ENCODE data around the gene SMLR1.
"Not testable (repeated sequence)": the region's sequence is repeated elsewhere in the genome, so short reads cannot be mapped to it uniquely, and the experiment has no call there.

SMLR1 gene

GRCh38 chr6:130794738-130795137, 32.5 kb upstream of the SMLR1 start:
- no peaks in the 10 kb centered on the region for H3K79me2 ChIP-seq (ENCODE audit: control insufficient read depth, insufficient read depth, low read length, unreplicated experiment)
- no peak overlapping the region for H3K4me3 ChIP-seq (ENCODE audit: low read depth, low read length)
- H3K4me1 ChIP-seq (ENCODE audit: control insufficient read depth, insufficient read depth, low read length, unreplicated experiment) = peaks cover 9% of the 10 kb centered on the region
- no peaks in the 10 kb centered on the region for H3K27me3 ChIP-seq (ENCODE audit: insufficient read depth, low read length)
- no peak overlapping the region for H3K27ac ChIP-seq (ENCODE audit: low read depth, low read length)
- no peaks in the 10 kb centered on the region for H3K36me3 ChIP-seq (ENCODE audit: insufficient read depth, low read length)
- no peak overlapping the region for H2AFZ ChIP-seq (ENCODE audit: low read length, unreplicated experiment)

- Histone ChIP-seq H2AFZ (ENCODE audit: low read length, unreplicated experiment) (no peak overlapping the region), H3K4me3 (ENCODE audit: low read depth, low read length) (no peak overlapping the region), H3K27ac (ENCODE audit: low read depth, low read length) (no peak overlapping the region)
Observed at GRCh38 chr6:130796313-130796905, 30.8 kb upstream of the SMLR1 start.

GRCh38 chr6:130797061-130797460, 30.1 kb upstream of the SMLR1 start:
- no peaks in the 10 kb centered on the region for H3K79me2 ChIP-seq (ENCODE audit: control insufficient read depth, insufficient read depth, low read length, unreplicated experiment)
- no peak overlapping the region for H2AFZ ChIP-seq (ENCODE audit: low read length, unreplicated experiment)
- H3K4me3 ChIP-seq (ENCODE audit: low read depth, low read length) = no peak overlapping the region
- H3K36me3 ChIP-seq (ENCODE audit: insufficient read depth, low read length) = no peaks in the 10 kb centered on the region
- no peak overlapping the region for H3K27ac ChIP-seq (ENCODE audit: low read depth, low read length)
- H3K4me1 ChIP-seq (ENCODE audit: control insufficient read depth, insufficient read depth, low read length, unreplicated experiment) = peaks cover 9% of the 10 kb centered on the region
- H3K27me3 ChIP-seq (ENCODE audit: insufficient read depth, low read length) = no peaks in the 10 kb centered on the region

More at GRCh38 chr6:130796313-130796905, 30.8 kb upstream of the SMLR1 start:
- peaks cover 9% of the 10 kb centered on the region for H3K4me1 ChIP-seq (ENCODE audit: control insufficient read depth, insufficient read depth, low read length, unreplicated experiment)
- no peaks in the 10 kb centered on the region for H3K79me2 ChIP-seq (ENCODE audit: control insufficient read depth, insufficient read depth, low read length, unreplicated experiment)
- no peaks in the 10 kb centered on the region for H3K36me3 ChIP-seq (ENCODE audit: insufficient read depth, low read length)
- no peaks in the 10 kb centered on the region for H3K27me3 ChIP-seq (ENCODE audit: insufficient read depth, low read length)

GRCh38 chr6:130801368-130801767, 25.8 kb upstream of the SMLR1 start:
- not testable (repeated sequence) for H3K27ac ChIP-seq (ENCODE audit: low read depth, low read length); H3K36me3 ChIP-seq (ENCODE audit: insufficient read depth, low read length); H3K27me3 ChIP-seq (ENCODE audit: insufficient read depth, low read length); H2AFZ ChIP-seq (ENCODE audit: low read length, unreplicated experiment); H3K4me3 ChIP-seq (ENCODE audit: low read depth, low read length); H3K4me1 ChIP-seq (ENCODE audit: control insufficient read depth, insufficient read depth, low read length, unreplicated experiment); H3K79me2 ChIP-seq (ENCODE audit: control insufficient read depth, insufficient read depth, low read length, unreplicated experiment)

GRCh38 chr6:130810307-130811030, 16.7 kb upstream of the SMLR1 start:
- H2AFZ ChIP-seq (ENCODE audit: low read length, unreplicated experiment) = no peak overlapping the region
- no peak overlapping the region for H3K27ac ChIP-seq (ENCODE audit: low read depth, low read length)
- no peak overlapping the region for H3K4me3 ChIP-seq (ENCODE audit: low read depth, low read length)
- no peaks in the 10 kb centered on the region for H3K27me3 ChIP-seq (ENCODE audit: insufficient read depth, low read length)
- H3K4me1 ChIP-seq (ENCODE audit: control insufficient read depth, insufficient read depth, low read length, unreplicated experiment) = no peaks in the 10 kb centered on the region
- H3K36me3 ChIP-seq (ENCODE audit: insufficient read depth, low read length) = no peaks in the 10 kb centered on the region
- H3K79me2 ChIP-seq (ENCODE audit: control insufficient read depth, insufficient read depth, low read length, unreplicated experiment) = no peaks in the 10 kb centered on the region

GRCh38 chr6:130811932-130812331, 15.3 kb upstream of the SMLR1 start:
- no peak overlapping the region for H3K4me3 ChIP-seq (ENCODE audit: low read depth, low read length)
- no peak overlapping the region for H3K27ac ChIP-seq (ENCODE audit: low read depth, low read length)
- no peaks in the 10 kb centered on the region for H3K4me1 ChIP-seq (ENCODE audit: control insufficient read depth, insufficient read depth, low read length, unreplicated experiment)
- H3K27me3 ChIP-seq (ENCODE audit: insufficient read depth, low read length) = no peaks in the 10 kb centered on the region
- H2AFZ ChIP-seq (ENCODE audit: low read length, unreplicated experiment) = no peak overlapping the region
- no peaks in the 10 kb centered on the region for H3K36me3 ChIP-seq (ENCODE audit: insufficient read depth, low read length)
- H3K79me2 ChIP-seq (ENCODE audit: control insufficient read depth, insufficient read depth, low read length, unreplicated experiment) = no peaks in the 10 kb centered on the region

- Histone ChIP-seq H3K4me3 (ENCODE audit: low read depth, low read length) (no peak overlapping the region), H3K27ac (ENCODE audit: low read depth, low read length) (no peak overlapping the region), H2AFZ (ENCODE audit: low read length, unreplicated experiment) (no peak overlapping the region)
Observed at GRCh38 chr6:130814506-130814905, 12.7 kb upstream of the SMLR1 start.

GRCh38 chr6:130815200-130816071, 11.8 kb upstream of the SMLR1 start:
- Histone ChIP-seq H3K79me2 (ENCODE audit: control insufficient read depth, insufficient read depth, low read length, unreplicated experiment) (no peaks in the 10 kb centered on the region), H2AFZ (ENCODE audit: low read length, unreplicated experiment) (no peak overlapping the region), H3K27me3 (ENCODE audit: insufficient read depth, low read length) (no peaks in the 10 kb centered on the region), H3K4me1 (ENCODE audit: control insufficient read depth, insufficient read depth, low read length, unreplicated experiment) (no peaks in the 10 kb centered on the region), H3K4me3 (ENCODE audit: low read depth, low read length) (no peak overlapping the region), H3K36me3 (ENCODE audit: insufficient read depth, low read length) (no peaks in the 10 kb centered on the region), H3K27ac (ENCODE audit: low read depth, low read length) (no peak overlapping the region)

More at GRCh38 chr6:130814506-130814905, 12.7 kb upstream of the SMLR1 start:
- Histone ChIP-seq H3K27me3 (ENCODE audit: insufficient read depth, low read length) (no peaks in the 10 kb centered on the region), H3K4me1 (ENCODE audit: control insufficient read depth, insufficient read depth, low read length, unreplicated experiment) (no peaks in the 10 kb centered on the region), H3K36me3 (ENCODE audit: insufficient read depth, low read length) (no peaks in the 10 kb centered on the region), H3K79me2 (ENCODE audit: control insufficient read depth, insufficient read depth, low read length, unreplicated experiment) (no peaks in the 10 kb centered on the region)

- Histone ChIP-seq H3K4me3 (ENCODE audit: low read depth, low read length) (no peak overlapping the region), H2AFZ (ENCODE audit: low read length, unreplicated experiment) (no peak overlapping the region), H3K27me3 (ENCODE audit: insufficient read depth, low read length) (no peaks in the 10 kb centered on the region), H3K4me1 (ENCODE audit: control insufficient read depth, insufficient read depth, low read length, unreplicated experiment) (no peaks in the 10 kb centered on the region), H3K27ac (ENCODE audit: low read depth, low read length) (no peak overlapping the region), H3K79me2 (ENCODE audit: control insufficient read depth, insufficient read depth, low read length, unreplicated experiment) (no peaks in the 10 kb centered on the region), H3K36me3 (ENCODE audit: insufficient read depth, low read length) (no peaks in the 10 kb centered on the region)
Observed at GRCh38 chr6:130822736-130823135, 4.5 kb upstream of the SMLR1 start.

GRCh38 chr6:130824978-130825694, 2.1 kb upstream of the SMLR1 start:
- Histone ChIP-seq H3K79me2 (ENCODE audit: control insufficient read depth, insufficient read depth, low read length, unreplicated experiment) (no peaks in the 10 kb centered on the region), H3K36me3 (ENCODE audit: insufficient read depth, low read length) (no peaks in the 10 kb centered on the region), H2AFZ (ENCODE audit: low read length, unreplicated experiment) (no peak overlapping the region), H3K27ac (ENCODE audit: low read depth, low read length) (no peak overlapping the region), H3K4me3 (ENCODE audit: low read depth, low read length) (no peak overlapping the region), H3K27me3 (ENCODE audit: insufficient read depth, low read length) (no peaks in the 10 kb centered on the region), H3K4me1 (ENCODE audit: control insufficient read depth, insufficient read depth, low read length, unreplicated experiment) (no peaks in the 10 kb centered on the region)

All from ACC112 (cell line).